ENCODE results near the gene PSPC1. TPM values are rescaled to one million over a fixed set of nuclear protein-coding genes. Genes with fewer than 3 reads are reported as not detected.

PSPC1 gene
- total RNA-seq, 1 donor from 2014 or later = 50.1 TPM

GRCh38 chr13:19769854-19770253 is 12.9 kb downstream of the PSPC1 start:
- no peak for TF ChIP-seq CTCF (IDR thresholded peaks at IDR 0.05; ENCODE audit: unreplicated experiment)
- Mint-ChIP-seq H3K27me3 (ENCODE audit: unreplicated experiment) (no peaks in the 10 kb centered on the region), H3K4me3 (ENCODE audit: unreplicated experiment) (no peak overlapping the region), H3K4me1 (ENCODE audit: unreplicated experiment) (no peaks in the 10 kb centered on the region), H3K36me3 (ENCODE audit: low read depth, unreplicated experiment) (peaks cover 16% of the 10 kb centered on the region), H3K27ac (ENCODE audit: unreplicated experiment) (no peak overlapping the region), H3K9me3 (ENCODE audit: unreplicated experiment) (no peaks in the 10 kb centered on the region)
- DNase-seq (ENCODE audit: low spot score) = no peak

- TF ChIP-seq CTCF (IDR thresholded peaks at IDR 0.05; ENCODE audit: unreplicated experiment) = no peak
- no peaks in the 10 kb centered on the region for H3K4me1 Mint-ChIP-seq (ENCODE audit: unreplicated experiment)
- no peak for DNase-seq (ENCODE audit: low spot score)
- no peak overlapping the region for H3K27ac Mint-ChIP-seq (ENCODE audit: unreplicated experiment)
- H3K27me3 Mint-ChIP-seq (ENCODE audit: unreplicated experiment) = no peaks in the 10 kb centered on the region
- H3K9me3 Mint-ChIP-seq (ENCODE audit: unreplicated experiment) = no peaks in the 10 kb centered on the region
- peaks cover 16% of the 10 kb centered on the region for H3K36me3 Mint-ChIP-seq (ENCODE audit: low read depth, unreplicated experiment)
- H3K4me3 Mint-ChIP-seq (ENCODE audit: unreplicated experiment) = no peak overlapping the region
Measured at GRCh38 chr13:19767966-19768365, 14.8 kb downstream of the PSPC1 start.

GRCh38 chr13:19766591-19766990 is 16.2 kb downstream of the PSPC1 start:
- Mint-ChIP-seq H3K4me3 (ENCODE audit: unreplicated experiment) (no peak overlapping the region), H3K4me1 (ENCODE audit: unreplicated experiment) (no peaks in the 10 kb centered on the region), H3K9me3 (ENCODE audit: unreplicated experiment) (no peaks in the 10 kb centered on the region), H3K27me3 (ENCODE audit: unreplicated experiment) (no peaks in the 10 kb centered on the region), H3K27ac (ENCODE audit: unreplicated experiment) (no peak overlapping the region), H3K36me3 (ENCODE audit: low read depth, unreplicated experiment) (peaks cover 10% of the 10 kb centered on the region)
- DNase-seq (ENCODE audit: low spot score) = no peak
- no peak for TF ChIP-seq CTCF (IDR thresholded peaks at IDR 0.05; ENCODE audit: unreplicated experiment)

- no peak overlapping the region for H3K27ac Mint-ChIP-seq (ENCODE audit: unreplicated experiment)
- H3K9me3 Mint-ChIP-seq (ENCODE audit: unreplicated experiment) = no peaks in the 10 kb centered on the region
- peaks cover under 1% of the 10 kb centered on the region for H3K36me3 Mint-ChIP-seq (ENCODE audit: low read depth, unreplicated experiment)
Measured at GRCh38 chr13:19764237-19764636, 18.5 kb downstream of the PSPC1 start.

GRCh38 chr13:19763618-19764017 is 19.1 kb downstream of the PSPC1 start:
- no peak overlapping the region for H3K27ac Mint-ChIP-seq (ENCODE audit: unreplicated experiment)
- H3K36me3 Mint-ChIP-seq (ENCODE audit: low read depth, unreplicated experiment) = peaks cover 7% of the 10 kb centered on the region
- H3K9me3 Mint-ChIP-seq (ENCODE audit: unreplicated experiment) = no peaks in the 10 kb centered on the region

More at GRCh38 chr13:19764237-19764636, 18.5 kb downstream of the PSPC1 start:
- Mint-ChIP-seq H3K27me3 (ENCODE audit: unreplicated experiment) (no peaks in the 10 kb centered on the region), H3K4me1 (ENCODE audit: unreplicated experiment) (no peaks in the 10 kb centered on the region), H3K4me3 (ENCODE audit: unreplicated experiment) (no peak overlapping the region)
- DNase-seq (ENCODE audit: low spot score) = no peak
- TF ChIP-seq CTCF (IDR thresholded peaks at IDR 0.05; ENCODE audit: unreplicated experiment) = no peak

More at GRCh38 chr13:19763618-19764017, 19.1 kb downstream of the PSPC1 start:
- Mint-ChIP-seq H3K4me3 (ENCODE audit: unreplicated experiment) (no peak overlapping the region), H3K27me3 (ENCODE audit: unreplicated experiment) (no peaks in the 10 kb centered on the region), H3K4me1 (ENCODE audit: unreplicated experiment) (no peaks in the 10 kb centered on the region)
- no peak for DNase-seq (ENCODE audit: low spot score)
- no peak for TF ChIP-seq CTCF (IDR thresholded peaks at IDR 0.05; ENCODE audit: unreplicated experiment)

Data from endothelial cell (in vitro differentiated cells).